Astrocyte (in vitro differentiated cells and primary cell): ENCODE results near the gene MYZAP. TPM values are rescaled to one million over a fixed set of nuclear protein-coding genes. Genes with fewer than 3 reads are reported as not detected.

Experiments used
- DNase-seq: peaks from one replicate; pipeline ENCODE4 v3.0.0-alpha.2; 2010; ENCODE audit warnings: low read depth
- FAIRE-seq: peaks from 2 replicates; lab custom pipeline; 2011; peaks lifted over from hg19 to GRCh38; lab: Jason Lieb, UNC
- H2AFZ ChIP-seq: 2 replicates; pipeline ENCODE4 v1.6.0; 2012; ENCODE audit warnings: low read depth, low read length, inconsistent platforms
- H3K27ac ChIP-seq: 2 replicates; pipeline ENCODE4 v1.5.1; 2011; ENCODE audit warnings: low read depth, low read length, inconsistent platforms
- H3K27me3 ChIP-seq: 2 replicates; pipeline ENCODE4 v1.6.0; 2011; ENCODE audit warnings: low read length, inconsistent platforms; ENCODE audit not compliant: insufficient read depth
- H3K36me3 ChIP-seq: 2 replicates; pipeline ENCODE4 v1.5.1; 2011; ENCODE audit warnings: low read length, inconsistent platforms; ENCODE audit not compliant: insufficient read depth
- H3K4me1 ChIP-seq: 2 replicates; pipeline ENCODE4 v1.5.1; 2011; ENCODE audit warnings: low read length, inconsistent platforms; ENCODE audit not compliant: insufficient read depth
- H3K4me2 ChIP-seq: 2 replicates; pipeline ENCODE4 v1.6.0; 2012; ENCODE audit warnings: low read length, inconsistent platforms
- H3K4me3 ChIP-seq: 2 replicates; pipeline ENCODE4 v1.5.1; 2011; ENCODE audit warnings: low read depth, mild to moderate bottlenecking, low read length, inconsistent platforms; ENCODE audit not compliant: insufficient read depth
- H3K79me2 ChIP-seq: 2 replicates; pipeline ENCODE4 v1.6.0; 2012; ENCODE audit warnings: mild to moderate bottlenecking, low read length, inconsistent platforms; ENCODE audit not compliant: insufficient read depth
- H3K9ac ChIP-seq: 2 replicates; pipeline ENCODE4 v1.6.0; 2012; ENCODE audit warnings: mild to moderate bottlenecking, low read length, inconsistent platforms
- H3K9me3 ChIP-seq: 2 replicates; pipeline ENCODE4 v1.5.1; 2012; ENCODE audit warnings: low read depth, mild to moderate bottlenecking, low read length, inconsistent platforms; ENCODE audit not compliant: insufficient read depth
- H4K20me1 ChIP-seq: 2 replicates; pipeline ENCODE4 v1.6.0; 2012; ENCODE audit warnings: low read length, inconsistent platforms; ENCODE audit not compliant: insufficient read depth
- H3K27ac Mint-ChIP-seq: one replicate; pipeline ENCODE4 v1.8.0; 2021; ENCODE audit warnings: mild to moderate bottlenecking, mixed read lengths; ENCODE audit not compliant: unreplicated experiment
- H3K27me3 Mint-ChIP-seq: one replicate; pipeline ENCODE4 v1.8.0; 2021; ENCODE audit warnings: low read depth, mixed read lengths; ENCODE audit not compliant: unreplicated experiment
- H3K36me3 Mint-ChIP-seq: one replicate; pipeline ENCODE4 v1.8.0; 2021; ENCODE audit warnings: low read depth, mixed read lengths; ENCODE audit not compliant: unreplicated experiment
- H3K4me1 Mint-ChIP-seq: one replicate; pipeline ENCODE4 v1.8.0; 2021; ENCODE audit warnings: low read depth, mixed read lengths; ENCODE audit not compliant: unreplicated experiment
- H3K4me3 Mint-ChIP-seq: one replicate; pipeline ENCODE4 v1.8.0; 2021; ENCODE audit warnings: mild to moderate bottlenecking, moderate library complexity, mixed read lengths; ENCODE audit not compliant: unreplicated experiment
- H3K9me3 Mint-ChIP-seq: one replicate; pipeline ENCODE4 v1.8.0; 2021; ENCODE audit warnings: mild to moderate bottlenecking, mixed read lengths; ENCODE audit not compliant: unreplicated experiment
- EZH2 ChIP-seq: IDR thresholded peaks from 2 replicates; pipeline ENCODE4 v1.6.1; 2012; ENCODE audit warnings: mild to moderate bottlenecking, low read length, inconsistent platforms; ENCODE audit not compliant: insufficient read depth
- total RNA-seq: library from RNA; stranded (reverse); gene quantifications from 2 replicates; pipeline ENCODE4 v1.2.1, GENCODE V29; 2021
- TF ChIP-seq, protein P1 (sequence below): IDR thresholded peaks from 2 replicates; pipeline ENCODE4 v1.5.1; 2011; ENCODE audit warnings: low read depth, mild to moderate bottlenecking, inconsistent platforms, low read length, moderate library complexity; ENCODE audit not compliant: insufficient read depth

Gene MYZAP
- total RNA-seq, 1 donor from 2014 or later, result 0.41 TPM

DNA sequence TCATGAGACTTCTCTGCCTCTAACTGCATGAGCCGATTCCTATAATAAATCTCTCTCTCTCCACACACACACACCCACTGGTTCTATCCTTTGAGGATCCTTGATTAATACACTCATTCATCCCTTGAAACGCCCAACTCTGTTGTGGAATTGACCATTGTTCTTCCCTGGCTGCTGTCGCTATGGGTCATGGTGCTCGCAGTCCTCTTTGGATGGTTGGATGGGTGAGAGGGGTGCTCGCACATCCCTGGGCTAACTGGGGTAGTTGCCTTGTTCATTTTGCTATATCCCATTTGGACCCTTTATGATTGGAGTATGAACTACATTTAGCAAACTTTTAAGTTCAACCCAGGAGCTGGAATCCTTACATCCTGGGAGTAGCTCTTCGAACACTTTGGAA lies 33.9 kb upstream of the MYZAP start:
- no peak overlapping the region for H3K4me3 ChIP-seq
- H3K9ac ChIP-seq, result no peak overlapping the region
- no peaks in the 10 kb centered on the region for H3K9me3 ChIP-seq
- H3K27ac Mint-ChIP-seq, result no peak overlapping the region
- peaks cover 21% of the 10 kb centered on the region for H3K4me1 Mint-ChIP-seq
- H3K4me3 Mint-ChIP-seq, result no peak overlapping the region
- H2AFZ ChIP-seq, result no peak overlapping the region
- no peaks in the 10 kb centered on the region for H3K79me2 ChIP-seq
- H3K27me3 ChIP-seq, result no peaks in the 10 kb centered on the region
- H3K4me1 ChIP-seq, result peaks cover 8% of the 10 kb centered on the region
- FAIRE-seq, result no peak
- H4K20me1 ChIP-seq, result no peaks in the 10 kb centered on the region
- H3K4me2 ChIP-seq, result no peak overlapping the region
- no peaks in the 10 kb centered on the region for H3K36me3 ChIP-seq
- no peak overlapping the region for H3K27ac ChIP-seq
- no peak for DNase-seq
- H3K27me3 Mint-ChIP-seq, result no peaks in the 10 kb centered on the region
- TF ChIP-seq, protein P1, sequence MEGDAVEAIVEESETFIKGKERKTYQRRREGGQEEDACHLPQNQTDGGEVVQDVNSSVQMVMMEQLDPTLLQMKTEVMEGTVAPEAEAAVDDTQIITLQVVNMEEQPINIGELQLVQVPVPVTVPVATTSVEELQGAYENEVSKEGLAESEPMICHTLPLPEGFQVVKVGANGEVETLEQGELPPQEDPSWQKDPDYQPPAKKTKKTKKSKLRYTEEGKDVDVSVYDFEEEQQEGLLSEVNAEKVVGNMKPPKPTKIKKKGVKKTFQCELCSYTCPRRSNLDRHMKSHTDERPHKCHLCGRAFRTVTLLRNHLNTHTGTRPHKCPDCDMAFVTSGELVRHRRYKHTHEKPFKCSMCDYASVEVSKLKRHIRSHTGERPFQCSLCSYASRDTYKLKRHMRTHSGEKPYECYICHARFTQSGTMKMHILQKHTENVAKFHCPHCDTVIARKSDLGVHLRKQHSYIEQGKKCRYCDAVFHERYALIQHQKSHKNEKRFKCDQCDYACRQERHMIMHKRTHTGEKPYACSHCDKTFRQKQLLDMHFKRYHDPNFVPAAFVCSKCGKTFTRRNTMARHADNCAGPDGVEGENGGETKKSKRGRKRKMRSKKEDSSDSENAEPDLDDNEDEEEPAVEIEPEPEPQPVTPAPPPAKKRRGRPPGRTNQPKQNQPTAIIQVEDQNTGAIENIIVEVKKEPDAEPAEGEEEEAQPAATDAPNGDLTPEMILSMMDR, result no peak
- TF ChIP-seq EZH2, result no peak
- H3K36me3 Mint-ChIP-seq, result peaks cover 2% of the 10 kb centered on the region
- H3K9me3 Mint-ChIP-seq, result peaks cover 4% of the 10 kb centered on the region

DNA sequence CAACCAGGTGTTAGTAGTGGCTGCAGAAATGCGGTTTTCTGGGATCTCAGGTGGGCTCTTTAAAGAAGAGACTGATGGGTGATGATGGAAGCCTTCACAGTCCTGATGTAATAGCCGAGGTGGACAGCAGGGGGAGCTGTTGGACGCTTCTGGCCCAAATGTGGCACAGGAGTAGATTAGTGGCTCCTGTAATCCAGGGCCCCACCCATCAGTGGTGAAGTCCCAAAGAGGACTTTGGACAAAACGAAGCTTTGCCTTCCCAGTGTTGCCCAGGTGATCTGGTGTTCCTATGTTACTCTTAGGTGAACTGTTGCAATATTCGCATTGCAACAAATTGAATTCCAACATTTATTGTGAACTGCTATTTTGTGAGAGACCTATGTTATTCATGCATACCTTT lies 31.8 kb upstream of the MYZAP start:
- Histone ChIP-seq H2AFZ (no peak overlapping the region), H3K4me1 (peaks cover 4% of the 10 kb centered on the region), H4K20me1 (no peaks in the 10 kb centered on the region), H3K9me3 (no peaks in the 10 kb centered on the region), H3K36me3 (no peaks in the 10 kb centered on the region), H3K27me3 (no peaks in the 10 kb centered on the region), H3K9ac (no peak overlapping the region), H3K79me2 (no peaks in the 10 kb centered on the region), H3K4me2 (no peak overlapping the region), H3K4me3 (no peak overlapping the region), H3K27ac (no peak overlapping the region)
- Mint-ChIP-seq H3K4me1 (peaks cover 9% of the 10 kb centered on the region), H3K9me3 (peaks cover 4% of the 10 kb centered on the region), H3K36me3 (no peaks in the 10 kb centered on the region), H3K27me3 (no peaks in the 10 kb centered on the region), H3K27ac (no peak overlapping the region), H3K4me3 (no peak overlapping the region)
- FAIRE-seq (no peak), DNase-seq (no peak)
- no peak for TF ChIP-seq EZH2
- TF ChIP-seq, protein P1, result peak; percentile 84

DNA sequence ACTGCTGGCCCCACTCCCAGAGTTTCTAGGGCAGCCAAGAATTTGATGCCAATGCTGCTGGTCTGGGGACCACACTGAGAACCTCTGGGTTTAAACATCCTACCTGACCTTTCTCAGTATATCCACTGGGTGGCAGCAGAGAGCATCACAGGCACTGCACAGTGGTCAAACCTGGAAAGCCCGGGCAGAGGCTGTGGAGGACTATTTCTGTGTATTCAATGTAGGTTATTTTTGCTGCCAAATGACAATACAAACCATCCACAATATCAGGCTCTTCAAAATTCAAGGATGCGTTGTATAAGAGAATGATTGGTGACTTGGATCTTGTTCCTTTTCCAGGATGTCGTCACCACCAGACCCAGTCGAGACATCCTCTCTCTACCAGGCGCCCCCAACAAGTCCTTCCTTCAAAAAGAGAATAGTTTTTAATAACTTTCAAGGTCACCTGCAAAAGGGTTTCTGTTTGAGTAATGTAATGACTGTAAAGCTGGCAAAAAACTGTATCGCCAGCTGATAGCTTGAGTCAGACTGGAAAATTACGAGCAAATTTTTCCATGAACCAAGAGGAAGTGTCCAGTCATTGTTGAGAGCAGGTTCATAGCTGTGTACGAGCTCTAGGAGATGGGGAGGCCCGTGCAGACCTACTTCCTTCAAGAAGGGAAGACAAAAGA lies 30.5 kb upstream of the MYZAP start:
- H3K36me3 Mint-ChIP-seq, result no peaks in the 10 kb centered on the region
- Histone ChIP-seq H3K79me2 (no peaks in the 10 kb centered on the region), H4K20me1 (no peaks in the 10 kb centered on the region), H3K4me3 (no peak overlapping the region), H3K27ac (no peak overlapping the region), H3K9me3 (no peaks in the 10 kb centered on the region), H3K36me3 (no peaks in the 10 kb centered on the region), H3K4me2 (peak overlapping the region; percentile 24), H3K4me1 (no peaks in the 10 kb centered on the region), H2AFZ (no peak overlapping the region), H3K9ac (no peak overlapping the region), H3K27me3 (no peaks in the 10 kb centered on the region)
- H3K9me3 Mint-ChIP-seq, result peaks cover 4% of the 10 kb centered on the region
- DNase-seq (peak; percentile 53), FAIRE-seq (peak; percentile 29)
- peak overlapping the region; percentile 78 for H3K27ac Mint-ChIP-seq
- H3K4me3 Mint-ChIP-seq, result no peak overlapping the region
- no peak for TF ChIP-seq EZH2
- TF ChIP-seq, protein P1, result peak; percentile 95
- no peaks in the 10 kb centered on the region for H3K27me3 Mint-ChIP-seq
- H3K4me1 Mint-ChIP-seq, result no peaks in the 10 kb centered on the region
